HG03439 (cell line): ENCODE results near the gene CEACAM6.

Experiments
- ATAC-seq: cut with Tn5 transposase; IDR thresholded peaks from one replicate; pipeline ENCODE4 v1.9.1; 2021; ENCODE audit warnings: mild to moderate bottlenecking, moderate library complexity; ENCODE audit not compliant: unreplicated experiment

CEACAM6 gene

GRCh38 chr19:41795031-41795461, 39.7 kb downstream of the CEACAM6 start:
- ATAC-seq: peak; percentile 49

DNA sequence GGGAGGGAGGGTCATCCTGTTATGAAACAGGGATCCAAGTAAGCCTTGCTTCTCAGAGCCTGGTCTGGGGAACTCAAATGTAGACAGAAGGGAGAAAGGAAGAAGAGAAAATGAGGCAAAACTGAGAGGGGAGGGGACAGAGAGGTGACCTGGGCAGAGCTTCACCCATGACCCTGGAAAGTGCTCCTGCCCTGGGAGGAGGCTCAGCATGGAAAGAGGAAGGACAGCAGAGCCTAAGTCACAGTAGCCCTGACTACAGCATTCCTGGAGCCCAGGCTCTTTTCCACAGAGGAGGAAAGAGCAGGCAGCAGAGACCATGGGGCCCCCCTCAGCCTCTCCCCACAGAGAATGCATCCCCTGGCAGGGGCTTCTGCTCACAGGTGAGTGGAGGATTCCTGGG, 41.0 kb downstream of the CEACAM6 start, which contains the start of gene CEACAM3:
TSS of gene CEACAM3 (plus strand) at position 226 of the 400 bp plus-strand sequence. CDS start at position 317, 91 bp downstream.
- no peak for ATAC-seq

- ATAC-seq: no peak
Measured at GRCh38 chr19:41796901-41797300, 41.6 kb downstream of the CEACAM6 start.

GRCh38 chr19:41799444-41800000, 44.2 kb downstream of the CEACAM6 start:
- ATAC-seq: no peak

- ATAC-seq: no peak
Measured at GRCh38 chr19:41801031-41801430, 45.7 kb downstream of the CEACAM6 start.

DNA sequence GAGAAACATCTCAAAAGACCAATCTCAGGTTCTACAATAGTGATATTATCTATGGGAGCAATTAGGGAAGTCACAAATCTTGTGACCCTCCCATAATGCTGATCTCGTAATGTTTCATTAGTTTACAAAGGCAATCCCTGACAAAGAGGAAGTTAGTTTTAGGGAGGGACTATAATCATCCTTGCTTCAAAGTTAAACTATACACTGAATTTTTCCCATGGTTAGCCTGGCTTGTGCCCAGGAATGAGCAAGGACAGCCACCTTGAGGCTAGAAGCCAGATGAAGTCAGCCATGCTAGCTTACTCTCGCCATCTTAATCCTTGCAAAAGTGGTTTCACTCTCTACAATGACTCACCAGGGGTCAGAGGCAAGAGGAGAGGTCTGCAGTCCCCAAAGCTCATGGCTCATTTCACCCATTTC, 46.5 kb downstream of the CEACAM6 start:
- no peak for ATAC-seq

GRCh38 chr19:41802770-41803169, 47.4 kb downstream of the CEACAM6 start:
- ATAC-seq: no peak

DNA sequence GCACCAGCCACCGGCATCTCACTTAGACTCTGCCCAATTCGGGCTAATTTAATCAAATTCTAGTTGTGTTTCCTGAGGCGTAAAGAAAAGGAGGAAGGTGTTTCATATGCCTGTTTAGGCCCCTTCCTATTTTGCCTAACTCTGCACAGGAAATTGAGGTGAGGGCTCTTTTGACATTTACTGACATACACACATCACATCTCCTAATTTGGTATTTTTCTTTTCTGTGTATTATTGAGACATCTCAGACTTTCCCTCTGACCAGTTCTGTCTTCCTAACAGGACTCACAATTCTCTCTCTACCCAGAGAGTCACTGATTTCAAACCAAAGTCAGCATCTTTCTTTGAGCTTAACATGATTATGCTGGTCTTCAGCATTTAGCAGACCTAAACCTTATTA, 49.0 kb downstream of the CEACAM6 start:
- no peak for ATAC-seq

- ATAC-seq: no peak
Measured at GRCh38 chr19:41807176-41807575, 51.8 kb downstream of the CEACAM6 start.

- ATAC-seq: no peak
Measured at GRCh38 chr19:41808663-41809566, 53.6 kb downstream of the CEACAM6 start.

DNA sequence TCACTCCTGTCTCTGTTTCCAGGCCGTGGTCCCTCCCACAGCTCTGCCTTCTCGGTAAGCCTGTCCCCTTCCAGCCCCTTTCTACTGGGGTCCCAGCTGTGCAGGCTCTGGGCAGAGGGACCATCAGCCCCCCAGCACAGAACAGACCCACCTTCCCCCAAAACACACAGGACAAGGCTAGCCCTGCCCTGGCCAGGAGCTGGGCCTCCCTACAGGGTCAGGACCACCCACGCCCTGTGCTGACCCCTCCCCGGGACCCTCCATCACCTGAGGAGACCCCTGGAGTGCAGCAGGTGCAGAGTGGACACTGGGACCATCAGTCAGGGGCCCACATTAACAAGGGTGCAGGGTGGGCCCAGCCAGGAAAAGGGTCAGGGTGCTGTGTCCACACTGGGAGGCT, 55.0 kb downstream of the CEACAM6 start:
- ATAC-seq: no peak

DNA sequence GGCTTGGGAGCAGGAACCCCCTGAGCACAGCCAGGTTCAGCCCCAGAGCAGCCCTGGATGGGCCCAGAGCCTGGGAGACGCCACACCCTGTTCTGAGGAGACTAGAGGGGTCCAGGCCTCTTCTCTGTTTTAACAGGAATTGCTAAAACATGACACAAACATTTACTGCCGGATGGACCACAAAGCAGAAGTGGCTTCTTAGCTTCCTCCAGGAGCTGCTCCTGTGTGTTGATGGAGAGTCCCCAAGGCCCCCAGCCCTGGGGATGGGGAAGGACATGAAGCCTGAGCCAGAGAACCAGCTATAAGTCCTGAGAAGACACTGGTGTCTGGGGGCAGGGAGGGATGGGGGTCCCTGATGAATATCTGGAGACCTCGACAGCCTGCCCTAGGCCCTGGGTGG, 55.7 kb downstream of the CEACAM6 start:
- no peak for ATAC-seq

GRCh38 chr19:41811981-41812380, 56.7 kb downstream of the CEACAM6 start:
- no peak for ATAC-seq

DNA sequence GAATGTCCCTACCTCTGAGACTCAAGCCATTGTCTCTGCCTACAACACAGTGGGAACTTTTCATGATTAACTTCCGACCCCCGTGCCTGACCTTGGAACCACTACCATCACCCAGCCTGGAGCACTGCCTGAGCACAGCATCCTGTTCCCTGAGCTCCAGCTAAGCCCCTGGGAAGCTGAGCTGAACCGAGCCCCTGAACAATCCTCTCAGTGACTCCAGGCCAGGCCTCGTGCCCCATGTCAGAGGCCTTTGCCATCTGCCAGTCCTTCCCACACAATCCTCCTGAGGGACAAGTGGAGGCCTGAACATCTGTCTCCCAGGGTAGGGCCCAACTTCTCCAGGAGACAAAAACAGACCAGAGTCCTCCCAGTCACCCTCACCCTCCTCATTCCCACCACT, 58.6 kb downstream of the CEACAM6 start:
- ATAC-seq: no peak

DNA sequence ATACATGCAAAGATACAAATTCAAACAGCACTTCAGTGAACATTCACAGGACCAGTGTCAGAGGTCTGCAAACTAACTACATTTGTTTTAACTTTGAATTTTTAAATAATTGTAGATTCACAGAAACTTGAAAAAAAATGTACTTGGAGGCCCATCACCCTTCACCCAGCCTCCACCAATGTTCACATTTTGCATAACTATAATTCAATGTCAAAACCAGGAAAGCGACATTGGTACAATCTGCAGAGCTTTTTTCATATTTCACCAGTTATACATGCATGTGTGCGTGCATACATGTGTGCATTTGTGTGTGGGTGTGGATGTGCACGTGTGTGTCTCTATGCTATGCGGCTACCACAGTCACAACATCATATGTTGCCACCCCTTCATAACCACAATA, 60.0 kb downstream of the CEACAM6 start:
- ATAC-seq: no peak

DNA sequence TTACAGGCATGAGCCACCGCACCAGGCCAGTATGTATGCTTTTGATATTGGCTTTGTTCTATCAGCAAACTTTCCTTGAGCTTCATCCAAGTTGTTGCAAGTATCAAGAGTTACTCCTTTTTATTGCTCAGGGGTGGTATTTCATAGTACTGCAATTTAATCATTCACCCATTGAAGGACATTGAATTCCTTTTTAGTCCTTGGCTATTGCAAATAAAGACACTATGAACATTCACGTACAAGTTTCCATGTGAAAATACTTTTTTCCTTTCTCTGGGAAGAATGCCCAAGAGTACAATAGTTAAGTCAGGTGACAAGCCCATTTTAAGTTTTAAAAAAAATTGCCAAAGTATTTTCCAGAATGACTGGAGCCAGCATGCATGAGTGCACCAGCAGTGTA, 61.4 kb downstream of the CEACAM6 start:
- no peak for ATAC-seq

- ATAC-seq: no peak
Measured at GRCh38 chr19:41821003-41821735, 65.8 kb downstream of the CEACAM6 start.
